GM23338 (cell line): ENCODE data around the gene SLC41A3. TPM values are rescaled to one million over a fixed set of nuclear protein-coding genes. Genes with fewer than 3 reads are reported as not detected.

Experiments
- ATAC-seq: fragments of 200-7000 bp; cut with Tn5 transposase; 3 replicates; pipeline ENCODE4 v1.9.1; 2020
- DNase-seq: peaks from one replicate; pipeline ENCODE4 v3.0.0-alpha.2; 2015; ENCODE audit warnings: low spot score
- H2AFZ ChIP-seq: fragments of 200-600 bp; sonication (generic); 2 replicates; pipeline ENCODE4 v1.8.0; 2016; ENCODE audit warnings: antibody characterized with exemption, mild to moderate bottlenecking, moderate library complexity
- H3F3A ChIP-seq: fragments of 200-600 bp; sonication (generic); replicated peaks from 2 replicates; pipeline ENCODE4 v1.8.0; 2017; ENCODE audit warnings: antibody characterized with exemption, mixed run types, low read depth
- H3K27ac ChIP-seq: fragments of 200-600 bp; sonication (generic); 2 replicates; pipeline ENCODE4 v1.6.1; 2016; ENCODE audit warnings: low read depth
- H3K27me3 ChIP-seq: fragments of 200-600 bp; sonication (generic); 2 replicates; pipeline ENCODE4 v1.8.0; 2016; ENCODE audit warnings: mild to moderate bottlenecking, mixed run types, moderate library complexity; ENCODE audit not compliant: insufficient read depth
- H3K36me3 ChIP-seq: fragments of 200-600 bp; sonication (generic); 2 replicates; pipeline ENCODE4 v1.8.0; 2016; ENCODE audit warnings: mild to moderate bottlenecking; ENCODE audit not compliant: insufficient read depth
- H3K4me1 ChIP-seq: fragments of 200-600 bp; sonication (generic); 2 replicates; pipeline ENCODE4 v1.8.0; 2016; ENCODE audit warnings: mild to moderate bottlenecking, moderate library complexity; ENCODE audit not compliant: insufficient read depth
- H3K4me2 ChIP-seq: fragments of 200-600 bp; sonication (generic); 2 replicates; pipeline ENCODE4 v1.7.1; 2017; ENCODE audit warnings: mixed run types
- H3K4me3 ChIP-seq: fragments of 200-600 bp; sonication (generic); 2 replicates; pipeline ENCODE4 v1.6.1; 2016; ENCODE audit warnings: mixed run types
- H3K79me2 ChIP-seq: fragments of 200-600 bp; sonication (generic); replicated peaks from 2 replicates; pipeline ENCODE4 v1.8.0; 2017; ENCODE audit warnings: mild to moderate bottlenecking; ENCODE audit not compliant: insufficient read depth
- H3K9me2 ChIP-seq: fragments of 200-600 bp; sonication (generic); 2 replicates; pipeline ENCODE4 v1.8.0; 2017; ENCODE audit not compliant: insufficient read depth
- H4K20me1 ChIP-seq: fragments of 200-600 bp; sonication (generic); replicated peaks from 2 replicates; pipeline ENCODE4 v1.8.0; 2017; ENCODE audit warnings: mild to moderate bottlenecking; ENCODE audit not compliant: insufficient read depth
- H3K27ac Mint-ChIP-seq: 2 replicates; pipeline ENCODE4 v1.8.0; 2020; ENCODE audit warnings: inconsistent platforms, mild to moderate bottlenecking, moderate library complexity, mixed read lengths
- H3K27me3 Mint-ChIP-seq: 3 replicates; pipeline ENCODE4 v1.8.0; 2022; ENCODE audit warnings: low read depth, mild to moderate bottlenecking, moderate library complexity, mixed read lengths, inconsistent platforms; ENCODE audit not compliant: insufficient read depth, poor library complexity
- H3K36me3 Mint-ChIP-seq: 3 replicates; pipeline ENCODE4 v1.8.0; 2021; ENCODE audit warnings: low read depth, mild to moderate bottlenecking, inconsistent platforms, moderate library complexity, mixed read lengths
- H3K4me1 Mint-ChIP-seq: 3 replicates; pipeline ENCODE4 v1.8.0; 2020; ENCODE audit warnings: mild to moderate bottlenecking, inconsistent platforms, mixed read lengths
- H3K4me3 Mint-ChIP-seq: 3 replicates; pipeline ENCODE4 v1.8.0; 2021; ENCODE audit warnings: moderate library complexity, mild to moderate bottlenecking, inconsistent platforms, mixed read lengths
- H3K9me3 Mint-ChIP-seq: 3 replicates; pipeline ENCODE4 v1.8.0; 2020; ENCODE audit warnings: moderate library complexity, mild to moderate bottlenecking, inconsistent platforms, mixed read lengths
- EZH2 ChIP-seq: fragments of 200-600 bp; sonication (generic); IDR thresholded peaks from one replicate; pipeline ENCODE4 v1.8.0; 2017; ENCODE audit warnings: antibody characterized with exemption, mild to moderate bottlenecking, low read depth; ENCODE audit not compliant: unreplicated experiment
- EZH2phosphoT487 ChIP-seq: fragments of 200-600 bp; sonication (generic); IDR thresholded peaks from one replicate; pipeline ENCODE4 v1.8.1; 2018; ENCODE audit warnings: antibody characterized with exemption; ENCODE audit not compliant: unreplicated experiment
- JUNB ChIP-seq: IDR thresholded peaks from one replicate; pipeline ENCODE4 v1.6.1; 2016; ENCODE audit warnings: antibody characterized with exemption; ENCODE audit not compliant: unreplicated experiment
- NANOG ChIP-seq: IDR thresholded peaks from 2 replicates; pipeline ENCODE4 v1.6.1; 2016; ENCODE audit warnings: antibody characterized with exemption, borderline replicate concordance
- POLR2AphosphoS5 ChIP-seq: IDR thresholded peaks from 2 replicates; pipeline ENCODE4 v1.6.1; 2016; ENCODE audit warnings: antibody characterized with exemption, low read depth
- STAT1 ChIP-seq: IDR thresholded peaks from one replicate; pipeline ENCODE4 v1.6.1; 2016; ENCODE audit warnings: antibody characterized with exemption; ENCODE audit not compliant: unreplicated experiment
- ZNF114 ChIP-seq: fragments of 250-450 bp; sonication (Bioruptor Pico); IDR thresholded peaks from 2 replicates; pipeline ENCODE4 v1.5.0; 2020; ENCODE audit warnings: mild to moderate bottlenecking, moderate library complexity
- ZNF331 ChIP-seq: fragments of 250-450 bp; sonication (Bioruptor Pico); IDR thresholded peaks from 2 replicates; pipeline ENCODE4 v1.5.0; 2020; ENCODE audit warnings: low read depth, mild to moderate bottlenecking, moderate library complexity
- polyA plus RNA-seq: library from polyadenylated mRNA; unstranded; fragments of >200 nt; fragmentation: Nextera tagmentation; extraction: Ambion mirVana; gene quantifications from 2 replicates; pipeline ENCODE4 v1.2.1, GENCODE V29; 2016
- total RNA-seq: library from RNA; depleted of rRNA; stranded (reverse); fragments of >200 nt; shearing (Covaris generic); gene quantifications from 2 replicates; pipeline ENCODE4 v1.2.3, GENCODE V29; 2014
- TF ChIP-seq, protein P1 (sequence below): fragments of 250-450 bp; sonication (Bioruptor Pico); IDR thresholded peaks from 2 replicates; pipeline ENCODE4 v1.5.0; 2020; ENCODE audit warnings: mild to moderate bottlenecking, moderate library complexity
- TF ChIP-seq, protein P2 (sequence below): IDR thresholded peaks from 2 replicates; pipeline ENCODE4 v1.6.1; 2016; ENCODE audit warnings: antibody characterized with exemption
- TF ChIP-seq, protein P3 (sequence below): IDR thresholded peaks from one replicate; pipeline ENCODE4 v1.6.1; 2018; ENCODE audit warnings: antibody characterized with exemption; ENCODE audit not compliant: unreplicated experiment
- TF ChIP-seq, protein P4 (sequence below), 2 experiments: fragments of 200-600 bp in 1 of 2; sonication (generic) in 1 of 2; conservative IDR thresholded peaks; 2 replicates each; pipeline versions ENCODE4 v1.5.1 to v1.6.1; 2016 to 2017; ENCODE audit warnings: antibody characterized with exemption in 2 of 2, low read depth in 2 of 2, mild to moderate bottlenecking in 2 of 2, moderate library complexity in 1 of 2

The SLC41A3 gene
- total and polyA plus RNA-seq, 2 experiments from 2014 or later = 12.1 to 29.8 TPM

DNA sequence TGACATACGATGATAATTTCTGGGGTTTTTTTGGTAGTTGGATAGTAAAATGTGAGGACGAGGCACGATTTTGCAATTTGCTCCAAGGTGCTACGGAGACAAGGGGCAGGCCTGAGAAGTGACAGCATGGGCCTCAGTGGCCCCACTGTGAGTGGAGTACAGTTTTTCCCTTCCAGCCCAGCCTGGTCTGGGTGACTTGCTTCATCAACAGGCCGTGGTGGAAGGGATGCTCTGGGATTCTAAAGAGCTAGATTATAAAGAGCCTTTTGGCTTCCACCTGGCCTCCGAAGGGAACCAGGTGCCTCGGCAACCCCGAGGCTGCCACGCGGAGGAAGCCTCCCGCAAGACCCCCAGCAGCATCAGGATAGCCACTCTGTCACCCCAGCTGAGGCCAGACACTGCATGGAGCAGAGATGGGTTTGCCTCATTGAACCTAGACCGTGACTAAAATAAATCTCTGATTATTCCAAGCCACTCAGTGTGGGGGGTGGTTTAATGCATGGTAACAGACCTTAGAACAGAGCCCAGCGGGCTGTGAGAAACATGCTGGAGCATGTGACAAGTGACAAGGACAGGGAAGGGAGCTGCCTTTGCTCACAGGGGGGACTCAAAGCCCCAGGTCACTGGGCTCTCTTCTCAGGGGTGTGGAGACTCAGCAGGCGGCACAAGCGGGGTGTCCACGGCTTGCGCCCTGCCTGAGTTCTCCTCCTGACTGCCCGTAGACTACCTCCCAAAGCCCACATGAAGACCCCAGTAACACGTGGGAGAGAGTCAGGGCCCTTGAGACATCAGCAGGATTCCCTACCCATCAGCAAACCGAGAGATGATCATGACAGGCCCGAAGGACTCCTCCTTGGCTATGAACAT is 22.6 kb upstream of the SLC41A3 start:
- no peaks in the 10 kb centered on the region for H3K79me2 ChIP-seq
- no peak overlapping the region for H3K4me3 Mint-ChIP-seq
- no peaks in the 10 kb centered on the region for H3K4me1 ChIP-seq
- H2AFZ ChIP-seq = no peak overlapping the region
- no peaks in the 10 kb centered on the region for H3K27me3 ChIP-seq
- H3K36me3 ChIP-seq = no peaks in the 10 kb centered on the region
- no peaks in the 10 kb centered on the region for H4K20me1 ChIP-seq
- no peak overlapping the region for H3K27ac ChIP-seq
- no peaks in the 10 kb centered on the region for H3K36me3 Mint-ChIP-seq
- peaks cover 2% of the 10 kb centered on the region for H3K27me3 Mint-ChIP-seq
- no peak for DNase-seq
- no peak for ATAC-seq
- TF ChIP-seq ZNF331 (CRISPR knock-in tag) (no peak), NANOG (no peak), POLR2AphosphoS5 (no peak), STAT1 (no peak), EZH2 (no peak), EZH2phosphoT487 (no peak), JUNB (no peak), ZNF114 (CRISPR knock-in tag) (no peak)
- TF ChIP-seq, protein P1, sequence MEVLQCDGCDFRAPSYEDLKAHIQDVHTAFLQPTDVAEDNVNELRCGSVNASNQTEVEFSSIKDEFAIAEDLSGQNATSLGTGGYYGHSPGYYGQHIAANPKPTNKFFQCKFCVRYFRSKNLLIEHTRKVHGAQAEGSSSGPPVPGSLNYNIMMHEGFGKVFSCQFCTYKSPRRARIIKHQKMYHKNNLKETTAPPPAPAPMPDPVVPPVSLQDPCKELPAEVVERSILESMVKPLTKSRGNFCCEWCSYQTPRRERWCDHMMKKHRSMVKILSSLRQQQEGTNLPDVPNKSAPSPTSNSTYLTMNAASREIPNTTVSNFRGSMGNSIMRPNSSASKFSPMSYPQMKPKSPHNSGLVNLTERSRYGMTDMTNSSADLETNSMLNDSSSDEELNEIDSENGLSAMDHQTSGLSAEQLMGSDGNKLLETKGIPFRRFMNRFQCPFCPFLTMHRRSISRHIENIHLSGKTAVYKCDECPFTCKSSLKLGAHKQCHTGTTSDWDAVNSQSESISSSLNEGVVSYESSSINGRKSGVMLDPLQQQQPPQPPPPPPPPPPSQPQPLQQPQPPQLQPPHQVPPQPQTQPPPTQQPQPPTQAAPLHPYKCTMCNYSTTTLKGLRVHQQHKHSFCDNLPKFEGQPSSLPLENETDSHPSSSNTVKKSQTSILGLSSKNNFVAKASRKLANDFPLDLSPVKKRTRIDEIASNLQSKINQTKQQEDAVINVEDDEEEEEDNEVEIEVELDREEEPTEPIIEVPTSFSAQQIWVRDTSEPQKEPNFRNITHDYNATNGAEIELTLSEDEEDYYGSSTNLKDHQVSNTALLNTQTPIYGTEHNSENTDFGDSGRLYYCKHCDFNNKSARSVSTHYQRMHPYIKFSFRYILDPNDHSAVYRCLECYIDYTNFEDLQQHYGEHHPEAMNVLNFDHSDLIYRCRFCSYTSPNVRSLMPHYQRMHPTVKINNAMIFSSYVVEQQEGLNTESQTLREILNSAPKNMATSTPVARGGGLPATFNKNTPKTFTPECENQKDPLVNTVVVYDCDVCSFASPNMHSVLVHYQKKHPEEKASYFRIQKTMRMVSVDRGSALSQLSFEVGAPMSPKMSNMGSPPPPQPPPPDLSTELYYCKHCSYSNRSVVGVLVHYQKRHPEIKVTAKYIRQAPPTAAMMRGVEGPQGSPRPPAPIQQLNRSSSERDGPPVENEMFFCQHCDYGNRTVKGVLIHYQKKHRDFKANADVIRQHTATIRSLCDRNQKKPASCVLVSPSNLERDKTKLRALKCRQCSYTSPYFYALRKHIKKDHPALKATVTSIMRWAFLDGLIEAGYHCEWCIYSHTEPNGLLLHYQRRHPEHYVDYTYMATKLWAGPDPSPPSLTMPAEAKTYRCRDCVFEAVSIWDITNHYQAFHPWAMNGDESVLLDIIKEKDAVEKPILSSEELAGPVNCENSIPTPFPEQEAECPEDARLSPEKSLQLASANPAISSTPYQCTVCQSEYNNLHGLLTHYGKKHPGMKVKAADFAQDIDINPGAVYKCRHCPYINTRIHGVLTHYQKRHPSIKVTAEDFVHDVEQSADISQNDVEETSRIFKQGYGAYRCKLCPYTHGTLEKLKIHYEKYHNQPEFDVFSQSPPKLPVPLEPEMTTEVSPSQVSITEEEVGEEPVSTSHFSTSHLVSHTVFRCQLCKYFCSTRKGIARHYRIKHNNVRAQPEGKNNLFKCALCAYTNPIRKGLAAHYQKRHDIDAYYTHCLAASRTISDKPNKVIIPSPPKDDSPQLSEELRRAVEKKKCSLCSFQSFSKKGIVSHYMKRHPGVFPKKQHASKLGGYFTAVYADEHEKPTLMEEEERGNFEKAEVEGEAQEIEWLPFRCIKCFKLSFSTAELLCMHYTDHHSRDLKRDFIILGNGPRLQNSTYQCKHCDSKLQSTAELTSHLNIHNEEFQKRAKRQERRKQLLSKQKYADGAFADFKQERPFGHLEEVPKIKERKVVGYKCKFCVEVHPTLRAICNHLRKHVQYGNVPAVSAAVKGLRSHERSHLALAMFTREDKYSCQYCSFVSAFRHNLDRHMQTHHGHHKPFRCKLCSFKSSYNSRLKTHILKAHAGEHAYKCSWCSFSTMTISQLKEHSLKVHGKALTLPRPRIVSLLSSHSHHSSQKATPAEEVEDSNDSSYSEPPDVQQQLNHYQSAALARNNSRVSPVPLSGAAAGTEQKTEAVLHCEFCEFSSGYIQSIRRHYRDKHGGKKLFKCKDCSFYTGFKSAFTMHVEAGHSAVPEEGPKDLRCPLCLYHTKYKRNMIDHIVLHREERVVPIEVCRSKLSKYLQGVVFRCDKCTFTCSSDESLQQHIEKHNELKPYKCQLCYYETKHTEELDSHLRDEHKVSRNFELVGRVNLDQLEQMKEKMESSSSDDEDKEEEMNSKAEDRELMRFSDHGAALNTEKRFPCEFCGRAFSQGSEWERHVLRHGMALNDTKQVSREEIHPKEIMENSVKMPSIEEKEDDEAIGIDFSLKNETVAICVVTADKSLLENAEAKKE (CRISPR knock-in tag) = no peak
- TF ChIP-seq, protein P2, sequence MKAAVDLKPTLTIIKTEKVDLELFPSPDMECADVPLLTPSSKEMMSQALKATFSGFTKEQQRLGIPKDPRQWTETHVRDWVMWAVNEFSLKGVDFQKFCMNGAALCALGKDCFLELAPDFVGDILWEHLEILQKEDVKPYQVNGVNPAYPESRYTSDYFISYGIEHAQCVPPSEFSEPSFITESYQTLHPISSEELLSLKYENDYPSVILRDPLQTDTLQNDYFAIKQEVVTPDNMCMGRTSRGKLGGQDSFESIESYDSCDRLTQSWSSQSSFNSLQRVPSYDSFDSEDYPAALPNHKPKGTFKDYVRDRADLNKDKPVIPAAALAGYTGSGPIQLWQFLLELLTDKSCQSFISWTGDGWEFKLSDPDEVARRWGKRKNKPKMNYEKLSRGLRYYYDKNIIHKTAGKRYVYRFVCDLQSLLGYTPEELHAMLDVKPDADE = no peak
- TF ChIP-seq, protein P3, sequence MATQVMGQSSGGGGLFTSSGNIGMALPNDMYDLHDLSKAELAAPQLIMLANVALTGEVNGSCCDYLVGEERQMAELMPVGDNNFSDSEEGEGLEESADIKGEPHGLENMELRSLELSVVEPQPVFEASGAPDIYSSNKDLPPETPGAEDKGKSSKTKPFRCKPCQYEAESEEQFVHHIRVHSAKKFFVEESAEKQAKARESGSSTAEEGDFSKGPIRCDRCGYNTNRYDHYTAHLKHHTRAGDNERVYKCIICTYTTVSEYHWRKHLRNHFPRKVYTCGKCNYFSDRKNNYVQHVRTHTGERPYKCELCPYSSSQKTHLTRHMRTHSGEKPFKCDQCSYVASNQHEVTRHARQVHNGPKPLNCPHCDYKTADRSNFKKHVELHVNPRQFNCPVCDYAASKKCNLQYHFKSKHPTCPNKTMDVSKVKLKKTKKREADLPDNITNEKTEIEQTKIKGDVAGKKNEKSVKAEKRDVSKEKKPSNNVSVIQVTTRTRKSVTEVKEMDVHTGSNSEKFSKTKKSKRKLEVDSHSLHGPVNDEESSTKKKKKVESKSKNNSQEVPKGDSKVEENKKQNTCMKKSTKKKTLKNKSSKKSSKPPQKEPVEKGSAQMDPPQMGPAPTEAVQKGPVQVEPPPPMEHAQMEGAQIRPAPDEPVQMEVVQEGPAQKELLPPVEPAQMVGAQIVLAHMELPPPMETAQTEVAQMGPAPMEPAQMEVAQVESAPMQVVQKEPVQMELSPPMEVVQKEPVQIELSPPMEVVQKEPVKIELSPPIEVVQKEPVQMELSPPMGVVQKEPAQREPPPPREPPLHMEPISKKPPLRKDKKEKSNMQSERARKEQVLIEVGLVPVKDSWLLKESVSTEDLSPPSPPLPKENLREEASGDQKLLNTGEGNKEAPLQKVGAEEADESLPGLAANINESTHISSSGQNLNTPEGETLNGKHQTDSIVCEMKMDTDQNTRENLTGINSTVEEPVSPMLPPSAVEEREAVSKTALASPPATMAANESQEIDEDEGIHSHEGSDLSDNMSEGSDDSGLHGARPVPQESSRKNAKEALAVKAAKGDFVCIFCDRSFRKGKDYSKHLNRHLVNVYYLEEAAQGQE = no peak
- TF ChIP-seq, protein P4, sequence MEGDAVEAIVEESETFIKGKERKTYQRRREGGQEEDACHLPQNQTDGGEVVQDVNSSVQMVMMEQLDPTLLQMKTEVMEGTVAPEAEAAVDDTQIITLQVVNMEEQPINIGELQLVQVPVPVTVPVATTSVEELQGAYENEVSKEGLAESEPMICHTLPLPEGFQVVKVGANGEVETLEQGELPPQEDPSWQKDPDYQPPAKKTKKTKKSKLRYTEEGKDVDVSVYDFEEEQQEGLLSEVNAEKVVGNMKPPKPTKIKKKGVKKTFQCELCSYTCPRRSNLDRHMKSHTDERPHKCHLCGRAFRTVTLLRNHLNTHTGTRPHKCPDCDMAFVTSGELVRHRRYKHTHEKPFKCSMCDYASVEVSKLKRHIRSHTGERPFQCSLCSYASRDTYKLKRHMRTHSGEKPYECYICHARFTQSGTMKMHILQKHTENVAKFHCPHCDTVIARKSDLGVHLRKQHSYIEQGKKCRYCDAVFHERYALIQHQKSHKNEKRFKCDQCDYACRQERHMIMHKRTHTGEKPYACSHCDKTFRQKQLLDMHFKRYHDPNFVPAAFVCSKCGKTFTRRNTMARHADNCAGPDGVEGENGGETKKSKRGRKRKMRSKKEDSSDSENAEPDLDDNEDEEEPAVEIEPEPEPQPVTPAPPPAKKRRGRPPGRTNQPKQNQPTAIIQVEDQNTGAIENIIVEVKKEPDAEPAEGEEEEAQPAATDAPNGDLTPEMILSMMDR (conservative IDR thresholded peaks at IDR 0.05; ENCODE audit: low read depth in 2 of 2) = no peak
- H3K4me3 ChIP-seq = no peak overlapping the region
- peaks cover 3% of the 10 kb centered on the region; the same call in 1 of the 3 replicates for H3K9me3 Mint-ChIP-seq
- H3K4me1 Mint-ChIP-seq = no peaks in the 10 kb centered on the region; the same call in 2 of the 3 replicates
- no peak overlapping the region for H3K4me2 ChIP-seq
- no peaks in the 10 kb centered on the region for H3F3A ChIP-seq
- H3K27ac Mint-ChIP-seq = no peak overlapping the region
- H3K9me2 ChIP-seq = no peaks in the 10 kb centered on the region
